ENCODE results near the gene CCDC83. TPM values are rescaled to one million over a fixed set of nuclear protein-coding genes. Genes with fewer than 3 reads are reported as not detected.

Gene CCDC83
- not detected for polyA plus RNA-seq (2013, experiment 1 of 2; ENCODE audit: insufficient read length)
- not detected for polyA plus RNA-seq (2013, experiment 2 of 2; ENCODE audit: insufficient read length)

- DNase-seq: no peak
Observed at GRCh38 chr11:85855341-85855656, at the start of gene CCDC83. Gene CCDC83, plus strand, starts transcription at chr11:85855383. Its CDS starts 9,741 bp downstream, at chr11:85865124.

- no peak for DNase-seq
Observed at GRCh38 chr11:85805387-85805786, 49.8 kb upstream of the CCDC83 start.

GRCh38 chr11:85806016-85806415 is 49.2 kb upstream of the CCDC83 start:
- no peak for DNase-seq

GRCh38 chr11:85806876-85807275 is 48.3 kb upstream of the CCDC83 start:
- no peak for DNase-seq

GRCh38 chr11:85809191-85809590 is 46.0 kb upstream of the CCDC83 start:
- DNase-seq: no peak

GRCh38 chr11:85809863-85810262 is 45.3 kb upstream of the CCDC83 start:
- peak; percentile 42 for DNase-seq

GRCh38 chr11:85810521-85810870 is 44.7 kb upstream of the CCDC83 start:
- no peak for DNase-seq

- peak; percentile 71 for DNase-seq
Observed at GRCh38 chr11:85810871-85811611, 44.1 kb upstream of the CCDC83 start, which contains the start of gene SYTL2. Gene SYTL2, minus strand, starts transcription at chr11:85811141. Its CDS starts 53,416 bp downstream, at chr11:85757725.

GRCh38 chr11:85811624-85812023 is 43.6 kb upstream of the CCDC83 start:
- no peak for DNase-seq

GRCh38 chr11:85813721-85814120 is 41.5 kb upstream of the CCDC83 start:
- no peak for DNase-seq

- DNase-seq: peak; percentile 87
Observed at GRCh38 chr11:85815186-85815931, 39.8 kb upstream of the CCDC83 start.

- no peak for DNase-seq
Observed at GRCh38 chr11:85819441-85819840, 35.7 kb upstream of the CCDC83 start.

GRCh38 chr11:85821636-85822035 is 33.5 kb upstream of the CCDC83 start:
- peak; percentile 61 for DNase-seq

- DNase-seq: peak; percentile 67
Observed at GRCh38 chr11:85822814-85823213, 32.4 kb upstream of the CCDC83 start.

- no peak for DNase-seq
Observed at GRCh38 chr11:85823816-85824215, 31.4 kb upstream of the CCDC83 start.

- no peak for DNase-seq
Observed at GRCh38 chr11:85825616-85826015, 29.6 kb upstream of the CCDC83 start.

GRCh38 chr11:85826116-85826855 is 28.9 kb upstream of the CCDC83 start:
- peak; percentile 48 for DNase-seq

- peak; percentile 97 for DNase-seq
Observed at GRCh38 chr11:85827748-85828639, 27.2 kb upstream of the CCDC83 start.

- no peak for DNase-seq
Observed at GRCh38 chr11:85828640-85828978, 26.6 kb upstream of the CCDC83 start.

GRCh38 chr11:85829172-85829571 is 26.0 kb upstream of the CCDC83 start:
- no peak for DNase-seq

- no peak for DNase-seq
Observed at GRCh38 chr11:85831050-85831449, 24.1 kb upstream of the CCDC83 start.

GRCh38 chr11:85835263-85835662 is 19.9 kb upstream of the CCDC83 start:
- DNase-seq: no peak
